ENCODE data around the gene MACF1. TPM values are rescaled to one million over a fixed set of nuclear protein-coding genes. Genes with fewer than 3 reads are reported as not detected.
"Not testable (repeated sequence)": the region's sequence is repeated elsewhere in the genome, so short reads cannot be mapped to it uniquely, and the experiment has no call there.

Gene MACF1
- total RNA-seq, 1 donor from 2014 or later = 316 TPM

GRCh38 chr1:39488793-39489566 lies 284.5 kb downstream of the MACF1 start:
- DNase-seq (ENCODE audit: low read depth in 2 of 2) = no peak

DNA sequence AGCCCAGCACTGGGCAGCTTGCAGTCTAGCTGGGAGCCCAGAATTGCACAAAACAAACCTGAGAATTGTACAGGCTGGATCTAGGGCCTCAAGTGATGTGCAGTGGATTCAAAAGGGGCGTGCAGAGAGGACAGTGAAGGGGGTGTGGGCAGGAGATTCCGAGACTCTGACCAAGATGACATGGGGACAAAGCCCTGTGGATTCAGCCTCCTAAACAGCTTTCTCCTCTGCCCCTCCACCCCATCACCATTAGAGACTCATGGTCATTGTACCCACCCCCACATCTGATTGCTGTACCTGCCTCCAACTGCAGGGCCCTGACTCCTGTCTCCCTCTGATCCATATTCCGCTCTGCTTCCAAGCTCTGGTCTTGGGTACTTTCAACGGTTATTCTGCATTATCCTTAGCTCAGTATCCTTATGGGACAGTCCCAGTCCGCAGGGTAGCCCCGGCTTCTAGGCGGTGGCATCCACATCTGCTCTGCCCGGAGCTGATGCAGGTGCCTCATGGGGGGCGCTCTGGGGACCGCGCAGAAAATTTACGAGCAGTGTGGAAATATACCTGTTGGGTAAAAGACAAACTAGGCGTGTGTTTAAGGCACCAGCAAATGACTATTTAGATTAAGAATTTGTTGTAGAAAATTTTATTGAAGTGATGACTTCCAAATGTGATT lies 285.2 kb downstream of the MACF1 start:
- no peak for DNase-seq (ENCODE audit: low read depth in 2 of 2)

DNA sequence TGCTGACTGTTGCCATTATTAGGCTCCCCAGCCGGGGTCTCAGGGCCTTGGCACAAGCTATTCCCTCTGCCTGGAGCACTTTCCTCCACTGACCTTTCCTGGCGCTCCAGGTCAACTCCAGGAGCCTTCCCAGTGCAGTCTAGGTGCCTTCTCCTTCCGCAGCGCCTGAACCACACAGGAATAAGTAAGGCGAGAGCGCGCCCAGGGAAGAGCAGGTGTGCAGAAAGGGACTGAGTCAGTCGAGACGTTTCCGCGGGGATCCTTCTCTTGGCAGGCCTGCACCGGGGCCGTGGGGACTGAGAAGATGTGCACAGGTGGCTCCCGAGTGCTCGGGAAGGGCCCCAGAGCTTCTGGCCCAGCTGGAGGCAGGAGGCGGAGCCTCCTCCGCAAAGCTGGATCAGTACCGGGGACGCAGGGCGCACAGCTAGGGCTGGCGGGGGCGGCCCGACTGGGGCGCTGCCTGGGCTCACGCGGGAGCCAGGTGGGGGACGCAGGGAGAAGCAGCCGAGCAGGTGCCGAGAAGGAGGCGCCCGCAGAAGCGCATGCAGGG lies 286.2 kb downstream of the MACF1 start:
- no peak for DNase-seq (ENCODE audit: low read depth in 2 of 2)

GRCh38 chr1:39491146-39491921 lies 286.8 kb downstream of the MACF1 start, which contains the start of gene BMP8A:
TSS of gene BMP8A (plus strand) at chr1:39491636. CDS start at chr1:39491992, 356 bp downstream.
- peak in 1 of 2 donors; percentile 66 for DNase-seq (ENCODE audit: low read depth in 2 of 2)

DNA sequence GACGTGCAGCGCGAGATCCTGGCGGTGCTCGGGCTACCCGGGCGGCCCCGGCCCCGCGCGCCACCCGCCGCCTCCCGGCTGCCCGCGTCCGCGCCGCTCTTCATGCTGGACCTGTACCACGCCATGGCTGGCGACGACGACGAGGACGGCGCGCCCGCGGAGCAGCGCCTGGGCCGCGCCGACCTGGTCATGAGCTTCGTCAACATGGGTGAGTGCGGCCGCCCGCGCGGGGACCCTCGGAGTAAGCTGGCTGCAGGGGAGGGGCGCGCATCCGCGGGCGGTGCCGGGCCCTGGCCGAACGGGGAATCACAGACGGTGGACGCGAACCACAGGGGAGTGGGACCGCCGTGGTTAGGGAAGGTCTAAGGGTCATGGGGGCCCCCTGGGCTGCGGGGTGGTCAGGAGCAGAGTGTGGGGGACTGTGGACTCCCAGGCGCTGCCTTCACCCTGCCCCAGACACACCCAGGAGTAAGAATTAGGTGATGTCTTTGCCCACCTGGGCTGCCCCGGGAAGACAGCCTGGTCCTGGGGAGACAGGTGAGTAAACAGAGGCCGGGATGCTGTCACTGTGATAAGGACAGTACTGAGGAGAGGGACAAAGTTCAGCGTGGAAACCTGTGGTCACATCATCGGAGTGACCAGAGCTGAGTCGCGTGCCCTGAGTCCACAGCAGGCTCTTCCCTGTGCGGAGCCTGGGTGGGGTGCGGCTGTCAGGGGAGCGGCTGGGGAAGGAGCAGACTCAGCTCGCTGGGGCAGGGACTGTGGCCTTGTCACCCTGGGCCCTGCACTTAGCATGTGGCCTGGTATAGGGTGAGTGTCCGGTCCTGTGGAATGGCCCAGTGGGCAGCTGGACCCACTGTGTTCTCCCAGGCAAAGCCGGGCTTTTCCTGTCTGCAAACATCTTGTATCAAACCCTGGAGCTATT lies 287.9 kb downstream of the MACF1 start:
- not testable (repeated sequence) for DNase-seq (ENCODE audit: low read depth in 2 of 2)

DNA sequence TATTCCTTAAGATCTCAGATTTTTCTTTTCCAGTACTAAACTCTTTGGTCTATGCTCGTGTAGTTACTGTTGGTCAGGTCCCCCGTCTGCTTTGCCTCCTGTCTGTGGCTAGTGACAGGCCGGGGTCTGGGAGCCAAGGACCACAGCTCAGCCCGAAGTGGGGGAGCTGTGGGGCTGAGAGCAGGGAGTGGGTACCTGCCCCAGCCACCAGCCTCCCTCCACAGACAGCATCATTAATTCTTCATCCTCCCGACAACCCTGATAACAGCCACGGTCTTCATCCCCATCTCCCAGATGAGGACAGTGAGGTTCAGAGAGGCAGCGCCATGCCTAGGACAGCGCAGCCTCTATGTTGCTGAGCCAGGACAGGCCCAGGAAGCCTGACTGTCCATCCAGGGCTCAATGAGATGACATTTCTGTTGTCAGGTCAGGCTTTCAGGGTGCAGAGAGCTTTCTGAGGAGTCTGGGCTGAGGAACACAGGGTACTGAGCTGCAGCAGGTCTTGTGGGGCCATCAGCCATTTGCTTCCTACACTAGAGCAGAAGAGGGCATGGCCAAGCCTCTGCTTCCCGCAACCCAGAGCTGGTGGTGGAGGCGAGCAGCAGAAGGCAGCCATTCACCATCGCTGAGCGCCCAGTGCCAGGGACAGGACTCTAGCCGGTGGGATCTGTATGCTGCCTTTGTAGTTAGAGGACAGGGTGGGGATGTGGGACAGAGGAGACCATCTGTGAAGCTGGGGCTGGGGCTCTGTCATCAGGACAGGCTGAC lies 288.7 kb downstream of the MACF1 start:
- DNase-seq (ENCODE audit: low read depth in 2 of 2) = not testable (repeated sequence)

DNA sequence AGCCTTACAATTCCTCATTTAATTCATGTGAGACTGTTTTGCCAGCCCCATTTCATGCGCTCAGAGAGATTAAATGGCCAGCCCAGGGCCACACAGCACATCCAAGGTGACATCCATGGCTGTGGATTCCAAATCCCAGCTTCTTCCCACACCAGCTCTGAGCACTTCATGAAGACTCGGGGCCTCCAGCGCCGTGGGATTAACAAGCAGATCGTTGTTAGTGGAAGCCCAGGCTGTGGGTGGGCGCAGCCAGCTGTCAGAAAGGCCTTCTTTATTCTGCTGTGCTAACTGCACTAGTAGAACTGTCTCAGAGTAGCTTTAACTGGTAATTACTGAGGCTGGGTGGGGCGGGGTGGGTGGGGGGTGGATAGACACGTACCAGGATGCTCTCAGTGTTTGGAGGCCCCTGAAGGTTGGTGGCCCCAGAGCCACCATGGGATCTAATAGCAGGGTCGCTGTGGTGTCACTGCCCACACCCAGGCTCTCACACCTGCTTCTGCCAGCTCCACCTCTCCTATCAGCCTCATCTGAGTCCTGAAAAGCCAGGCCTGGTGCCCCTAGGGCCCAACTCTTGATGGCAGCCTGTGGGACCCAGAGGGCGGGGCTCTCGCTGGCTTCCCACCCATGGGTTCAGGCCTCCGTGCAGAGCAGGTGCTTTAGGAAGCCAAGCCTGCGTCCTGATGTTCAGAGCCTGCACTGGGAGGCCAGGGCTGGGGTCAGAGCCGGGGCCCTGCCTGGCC lies 290.3 kb downstream of the MACF1 start:
- DNase-seq (ENCODE audit: low read depth in 2 of 2) = no peak

GRCh38 chr1:39496520-39496919 lies 292.0 kb downstream of the MACF1 start:
- not testable (repeated sequence) for DNase-seq (ENCODE audit: low read depth in 2 of 2)

DNA sequence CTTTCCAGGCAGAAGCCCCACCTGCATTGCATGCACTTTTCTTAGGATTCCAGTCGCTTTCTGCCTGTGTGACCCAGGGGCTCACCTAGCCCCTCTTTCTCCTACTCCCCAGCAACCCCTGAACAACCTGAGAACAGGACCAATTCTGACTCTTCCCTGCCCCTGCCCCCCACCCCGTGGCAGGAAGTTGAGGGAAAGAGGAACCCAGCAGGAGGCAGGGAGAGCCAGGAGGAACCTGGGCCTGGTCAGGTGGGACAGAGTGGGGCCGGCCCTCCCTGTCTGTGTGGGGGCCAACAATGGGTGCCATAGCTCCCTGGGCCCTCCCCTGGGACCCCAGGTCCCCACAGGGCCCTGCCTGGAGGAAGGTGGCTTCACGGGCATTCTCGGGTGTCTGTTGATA lies 293.1 kb downstream of the MACF1 start:
- no peak for DNase-seq (ENCODE audit: low read depth in 2 of 2)

- DNase-seq (ENCODE audit: low read depth in 2 of 2) = not testable (repeated sequence)
Measured at GRCh38 chr1:39498096-39498710, 293.7 kb downstream of the MACF1 start.

DNA sequence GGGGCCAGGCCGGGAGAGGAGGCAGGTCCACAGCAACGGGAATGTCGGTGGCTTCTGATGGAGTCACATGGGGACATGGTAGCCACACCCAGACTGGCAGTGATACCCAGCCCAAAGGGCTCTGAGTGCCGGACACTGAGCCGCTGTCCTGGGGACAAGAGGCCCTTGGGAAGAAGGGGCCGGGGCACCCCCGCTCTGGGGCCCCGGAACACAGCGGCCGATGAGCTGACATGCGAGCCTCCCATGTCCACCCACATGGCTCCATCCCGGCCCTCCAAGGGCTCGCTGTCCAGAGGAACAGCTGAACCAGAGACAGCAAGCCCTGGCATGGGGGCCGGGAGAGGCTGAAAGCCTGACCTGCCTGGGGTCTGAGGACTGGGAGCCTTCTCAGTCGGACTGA lies 294.3 kb downstream of the MACF1 start:
- not testable (repeated sequence) for DNase-seq (ENCODE audit: low read depth in 2 of 2)

GRCh38 chr1:39499668-39500067 lies 295.2 kb downstream of the MACF1 start:
- DNase-seq (ENCODE audit: low read depth in 2 of 2) = no peak

DNA sequence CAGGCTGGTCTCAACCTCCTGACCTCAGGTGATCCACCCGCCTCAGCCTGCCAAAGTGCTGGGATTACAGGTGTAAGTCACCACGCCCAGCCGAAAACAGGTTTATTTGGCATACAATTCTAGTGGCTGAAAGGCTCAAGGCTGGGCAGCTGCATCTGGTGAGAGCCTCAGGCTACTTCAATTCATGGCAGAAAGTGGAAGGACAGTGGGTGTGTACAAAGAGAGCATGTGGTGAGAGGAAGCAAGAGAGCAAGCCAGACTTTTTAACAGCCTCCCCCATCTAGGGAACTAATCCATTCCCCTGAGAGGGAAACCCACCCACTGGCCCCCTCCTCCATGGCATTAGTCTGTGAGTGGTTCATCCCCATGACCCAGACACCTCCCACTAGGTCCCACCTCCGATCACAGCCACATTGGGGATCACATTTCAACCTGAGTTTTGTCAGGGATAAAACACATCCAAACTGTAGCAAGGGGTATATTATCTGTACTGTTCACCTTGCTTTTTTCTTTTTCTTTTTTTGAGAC lies 296.4 kb downstream of the MACF1 start:
- DNase-seq (ENCODE audit: low read depth in 2 of 2) = no peak

DNA sequence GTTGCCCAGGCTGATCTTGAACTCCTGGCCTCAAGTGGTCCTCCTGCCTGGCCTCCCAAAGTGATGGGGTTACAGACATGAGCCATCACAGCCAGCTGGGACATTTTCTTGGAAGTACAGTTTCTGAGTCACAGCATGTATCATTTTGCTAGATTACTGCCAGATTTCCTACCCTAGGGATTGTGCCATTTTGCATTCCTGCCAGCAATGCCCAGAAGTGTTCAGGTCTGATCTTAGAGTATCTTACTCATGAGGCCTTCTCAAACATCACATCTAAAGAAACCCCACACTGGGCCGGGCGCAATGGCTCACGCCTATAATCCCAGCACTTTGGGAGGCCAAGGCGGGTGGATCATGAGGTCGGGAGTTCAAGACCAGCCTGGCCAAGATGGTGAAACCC lies 297.2 kb downstream of the MACF1 start:
- DNase-seq (ENCODE audit: low read depth in 2 of 2) = no peak

DNA sequence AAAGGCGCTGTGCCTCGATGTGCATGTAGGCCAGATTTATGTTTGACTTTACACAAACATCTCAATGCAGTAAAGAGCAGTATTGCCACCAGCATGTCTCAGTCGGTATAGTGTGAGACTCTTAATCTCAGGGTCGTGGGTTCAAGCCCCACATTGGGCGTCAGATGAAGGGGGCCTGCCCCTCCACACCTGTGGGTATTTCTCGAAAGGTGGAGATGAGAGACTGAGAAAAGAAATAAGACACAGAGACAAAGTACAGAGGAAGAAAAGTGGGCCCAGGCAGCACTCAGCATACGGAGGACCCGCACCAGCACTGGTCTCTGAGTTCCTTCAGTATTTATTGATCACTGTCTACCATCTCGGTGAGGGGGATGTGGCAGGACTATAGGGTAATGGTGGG lies 299.9 kb downstream of the MACF1 start:
- not testable (repeated sequence) for DNase-seq (ENCODE audit: low read depth in 2 of 2)

DNA sequence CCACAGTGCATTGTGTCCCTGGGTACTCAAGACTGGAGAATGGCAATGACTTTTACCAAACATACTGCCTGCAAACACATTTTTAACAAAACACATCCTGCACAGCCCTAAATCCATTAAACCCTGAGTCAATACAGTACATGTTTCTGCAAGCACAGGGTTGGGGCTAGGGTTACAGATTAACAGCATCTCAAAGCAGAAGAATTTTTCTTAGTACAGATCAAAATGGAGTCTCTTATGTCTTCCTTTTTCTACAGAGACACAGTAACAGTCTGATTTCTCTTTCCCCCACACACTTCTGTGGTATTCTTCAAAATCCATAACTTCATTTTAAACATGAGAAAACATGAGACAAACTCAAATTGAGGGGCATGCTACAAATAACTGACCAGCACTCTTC lies 300.8 kb downstream of the MACF1 start:
- no peak for DNase-seq (ENCODE audit: low read depth in 2 of 2)

GRCh38 chr1:39507230-39507928 lies 302.9 kb downstream of the MACF1 start:
- DNase-seq (ENCODE audit: low read depth in 2 of 2) = peak; percentile 12 to 31

GRCh38 chr1:39508266-39508665 lies 303.8 kb downstream of the MACF1 start:
- no peak for DNase-seq (ENCODE audit: low read depth in 2 of 2)
